Thymus (tissue), 11 donors: ENCODE data around the gene KRTAP5-3. TPM values are rescaled to one million over a fixed set of nuclear protein-coding genes. Genes with fewer than 3 reads are reported as not detected.
"Not testable (repeated sequence)": the region's sequence is repeated elsewhere in the genome, so short reads cannot be mapped to it uniquely, and the experiment has no call there.

ENCODE experiments used
- DNase-seq, 9 donors: peaks; one replicate each; pipeline ENCODE4 v3.0.0-alpha.2; 2013; ENCODE audit warnings: low spot score in 9 of 9, low read depth in 6 of 9, missing footprints in 1 of 9
- H3K27ac ChIP-seq, 2 donors: one replicate each; pipeline ENCODE4 v1.5.1; 2013; ENCODE audit warnings: control low read depth in 1 of 2, low read depth in 1 of 2, low read length in 1 of 2, mild to moderate bottlenecking in 1 of 2, moderate library complexity in 1 of 2
- H3K27me3 ChIP-seq, 2 donors: one replicate each; pipeline ENCODE4 v1.5.1; 2013; ENCODE audit warnings: low read length in 1 of 2; ENCODE audit not compliant: control insufficient read depth in 2 of 2, insufficient read depth in 1 of 2
- H3K36me3 ChIP-seq, 2 donors: one replicate each; pipeline ENCODE4 v1.5.1; 2013; ENCODE audit warnings: low read length in 1 of 2, mild to moderate bottlenecking in 1 of 2, moderate library complexity in 1 of 2; ENCODE audit not compliant: control insufficient read depth in 2 of 2, insufficient read depth in 2 of 2
- H3K4me1 ChIP-seq, 2 donors: one replicate each; pipeline ENCODE4 v1.5.1; 2013; ENCODE audit warnings: low read length in 2 of 2; ENCODE audit not compliant: control insufficient read depth in 2 of 2, insufficient read depth in 2 of 2
- H3K4me3 ChIP-seq, 2 donors: one replicate each; pipeline ENCODE4 v1.5.1; 2013; ENCODE audit warnings: low read length in 2 of 2, control low read depth in 1 of 2, mild to moderate bottlenecking in 1 of 2
- H3K9me3 ChIP-seq, 2 donors: one replicate each; pipeline ENCODE4 v1.5.1; 2013; ENCODE audit warnings: low read length in 1 of 2, mild to moderate bottlenecking in 1 of 2; ENCODE audit not compliant: control insufficient read depth in 2 of 2, insufficient read depth in 1 of 2
- WGBS: extraction: QIAGEN DNeasy Blood & Tissue Kit; methylation state at CpG from one replicate; pipeline ENCODE4 v1.1.7; 2013; 5-methylcytosine and 5-hydroxymethylcytosine counted together
- polyA plus RNA-seq: library from polyadenylated mRNA; stranded (reverse); fragments of 200-250 nt; gene quantifications from one replicate; pipeline ENCODE4 v1.2.3, GENCODE V29; 2013
- total RNA-seq: library from RNA; stranded (reverse); fragments of 120-200 nt; gene quantifications from one replicate; pipeline ENCODE4 v1.2.4, GENCODE V29; 2013
- donor health status: healthy.

The KRTAP5-3 gene
- total and polyA plus RNA-seq, 2 donors, result 0.02 TPM; not detected in 1

GRCh38 chr11:1596576-1597121 lies 11.6 kb downstream of the KRTAP5-3 start:
- H3K27me3 ChIP-seq, result peaks cover 2 to 24% of the 10 kb centered on the region in 2 donors

GRCh38 chr11:1595994-1596575 lies 12.2 kb downstream of the KRTAP5-3 start:
- H3K4me1 ChIP-seq, H3K4me3 ChIP-seq, H3K9me3 ChIP-seq, DNase-seq, H3K36me3 ChIP-seq, H3K27ac ChIP-seq: not testable (repeated sequence)
- WGBS, result 68% methylated on average over 11 of the region's 11 CpGs
- peaks cover 2 to 24% of the 10 kb centered on the region in 2 donors for H3K27me3 ChIP-seq

More at GRCh38 chr11:1596576-1597121, 11.6 kb downstream of the KRTAP5-3 start:
- DNase-seq, H3K9me3 ChIP-seq, H3K27ac ChIP-seq, H3K4me1 ChIP-seq, H3K4me3 ChIP-seq, H3K36me3 ChIP-seq: not testable (repeated sequence)
- WGBS, result 76% methylated on average over 19 of the region's 19 CpGs

- Histone ChIP-seq H3K4me1 (no peaks in the 10 kb centered on the region), H3K4me3 (no peak overlapping the region), H3K27me3 (peaks cover 2 to 26% of the 10 kb centered on the region in 2 donors), H3K9me3 (no peaks in the 10 kb centered on the region), H3K27ac (no peak overlapping the region), H3K36me3 (no peaks in the 10 kb centered on the region)
- DNase-seq, result no peak
- 85% methylated on average over 9 of the region's 9 CpGs for WGBS
These were observed 15.6 kb downstream of the KRTAP5-3 start for GRCh38 chr11:1592628-1593027.

- no peak for DNase-seq
- Histone ChIP-seq H3K27me3 (peaks cover under 1 to 11% of the 10 kb centered on the region in 2 donors), H3K4me1 (no peaks in the 10 kb centered on the region), H3K27ac (no peak overlapping the region), H3K9me3 (no peaks in the 10 kb centered on the region), H3K4me3 (no peak overlapping the region), H3K36me3 (no peaks in the 10 kb centered on the region)
- 94% methylated on average over 6 of the region's 6 CpGs for WGBS
These were observed 18.3 kb downstream of the KRTAP5-3 start for GRCh38 chr11:1589996-1590395.

- WGBS, result 29% methylated on average over 8 of the region's 10 CpGs
- DNase-seq, H3K27ac ChIP-seq: not testable (repeated sequence)
These were observed 18.9 kb downstream of the KRTAP5-3 start for GRCh38 chr11:1589191-1589963.

GRCh38 chr11:1586699-1587098 lies 21.6 kb downstream of the KRTAP5-3 start:
- 81% methylated on average over 2 of the region's 2 CpGs for WGBS
- Histone ChIP-seq H3K27me3 (peaks cover 0 to 11% of the 10 kb centered on the region in 2 donors), H3K9me3 (peaks cover 0 to 2% of the 10 kb centered on the region in 2 donors), H3K27ac (no peak overlapping the region), H3K36me3 (no peaks in the 10 kb centered on the region), H3K4me1 (no peaks in the 10 kb centered on the region), H3K4me3 (no peak overlapping the region)
- DNase-seq, result no peak

More at GRCh38 chr11:1589191-1589963, 18.9 kb downstream of the KRTAP5-3 start:
- H3K36me3 ChIP-seq, H3K4me3 ChIP-seq, H3K9me3 ChIP-seq, H3K4me1 ChIP-seq: not testable (repeated sequence)
- H3K27me3 ChIP-seq, result peaks cover 0 to 11% of the 10 kb centered on the region in 2 donors

GRCh38 chr11:1584661-1585370 lies 23.4 kb downstream of the KRTAP5-3 start, which contains the start of gene KRTAP5-1:
Gene KRTAP5-1, minus strand, starts transcription at chr11:1585283. Its CDS starts 34 bp downstream, at chr11:1585249.
- H3K9me3 ChIP-seq, H3K27me3 ChIP-seq, H3K36me3 ChIP-seq, H3K27ac ChIP-seq, H3K4me1 ChIP-seq, H3K4me3 ChIP-seq, DNase-seq: not testable (repeated sequence)
- 13% methylated on average over 9 of the region's 9 CpGs for WGBS

- peaks cover 2 to 13% of the 10 kb centered on the region in 2 donors for H3K9me3 ChIP-seq
- not testable (repeated sequence) for H3K4me3 ChIP-seq, DNase-seq, H3K36me3 ChIP-seq, H3K4me1 ChIP-seq, H3K27ac ChIP-seq, H3K27me3 ChIP-seq
- 68% methylated on average over 2 of the region's 2 CpGs for WGBS
These were observed 25.4 kb downstream of the KRTAP5-3 start for GRCh38 chr11:1582909-1583308.
